ENCODE measurements around the gene UPP1. TPM values are rescaled to one million over a fixed set of nuclear protein-coding genes. Genes with fewer than 3 reads are reported as not detected.

Gene UPP1
- total RNA-seq, 1 donor from 2014 or later: 79.8 TPM

DNA sequence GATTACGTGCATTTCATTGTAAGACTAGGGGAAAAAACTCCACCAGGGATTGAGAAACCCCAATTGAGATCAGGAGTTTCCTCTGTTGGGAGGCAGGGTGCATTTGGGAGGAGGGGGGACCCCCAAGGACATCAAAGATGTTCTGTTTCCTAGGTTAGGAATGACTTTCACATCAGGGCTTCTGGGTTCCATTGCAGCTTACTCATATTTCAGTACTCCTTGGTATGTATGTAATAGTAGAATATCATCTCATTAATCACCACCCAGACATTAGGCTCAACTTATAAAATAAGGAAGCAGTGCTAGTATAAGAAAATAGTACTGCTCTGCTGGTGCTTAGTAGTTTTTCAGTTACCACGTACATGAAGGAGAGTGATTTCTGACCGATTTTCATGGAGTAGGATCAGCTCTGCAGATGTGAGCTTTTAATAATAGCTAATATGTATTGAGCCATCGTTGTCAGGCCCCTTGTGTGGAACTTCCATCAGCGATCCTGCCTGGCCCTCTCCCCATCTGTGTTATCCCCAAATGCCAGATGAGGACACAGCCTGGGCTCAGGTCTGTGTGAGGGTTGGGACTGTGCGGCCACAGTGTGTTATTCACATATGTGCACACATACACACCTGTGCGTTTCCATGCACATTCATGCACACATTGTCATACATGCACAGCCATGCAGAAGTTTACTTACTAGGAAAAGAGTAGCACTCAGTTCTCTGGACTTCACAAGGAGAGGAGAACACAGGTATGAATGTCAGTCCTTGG is 23.5 kb downstream of the UPP1 start:
- intact Hi-C loops (cut with DNase I): loop anchor here (5.0 kb wide), 1 partner anchor 120 kb away; no protein-coding TSS in a partner anchor

GRCh38 chr7:48113275-48113674 is 24.2 kb downstream of the UPP1 start:
- intact Hi-C loops (cut with DNase I): loop anchor here (5.0 kb wide), 1 partner anchor 121 kb away; no protein-coding TSS in a partner anchor
- no peak for DNase-seq (ENCODE audit: extremely low spot score in 2 of 2)
- H3K27ac ChIP-seq: no peak overlapping the region
- no peaks in the 10 kb centered on the region for H3K27me3 ChIP-seq
- H3K9me3 ChIP-seq: no peaks in the 10 kb centered on the region
- no peak overlapping the region for H3K4me3 ChIP-seq
- TF ChIP-seq POLR2A (IDR thresholded peaks at IDR 0.05) (no peak), POLR2AphosphoS5 (IDR thresholded peaks at IDR 0.05; ENCODE audit: insufficient read depth in 1 of 2, low read depth in 1 of 2) (no peak)
- TF ChIP-seq, protein P1, sequence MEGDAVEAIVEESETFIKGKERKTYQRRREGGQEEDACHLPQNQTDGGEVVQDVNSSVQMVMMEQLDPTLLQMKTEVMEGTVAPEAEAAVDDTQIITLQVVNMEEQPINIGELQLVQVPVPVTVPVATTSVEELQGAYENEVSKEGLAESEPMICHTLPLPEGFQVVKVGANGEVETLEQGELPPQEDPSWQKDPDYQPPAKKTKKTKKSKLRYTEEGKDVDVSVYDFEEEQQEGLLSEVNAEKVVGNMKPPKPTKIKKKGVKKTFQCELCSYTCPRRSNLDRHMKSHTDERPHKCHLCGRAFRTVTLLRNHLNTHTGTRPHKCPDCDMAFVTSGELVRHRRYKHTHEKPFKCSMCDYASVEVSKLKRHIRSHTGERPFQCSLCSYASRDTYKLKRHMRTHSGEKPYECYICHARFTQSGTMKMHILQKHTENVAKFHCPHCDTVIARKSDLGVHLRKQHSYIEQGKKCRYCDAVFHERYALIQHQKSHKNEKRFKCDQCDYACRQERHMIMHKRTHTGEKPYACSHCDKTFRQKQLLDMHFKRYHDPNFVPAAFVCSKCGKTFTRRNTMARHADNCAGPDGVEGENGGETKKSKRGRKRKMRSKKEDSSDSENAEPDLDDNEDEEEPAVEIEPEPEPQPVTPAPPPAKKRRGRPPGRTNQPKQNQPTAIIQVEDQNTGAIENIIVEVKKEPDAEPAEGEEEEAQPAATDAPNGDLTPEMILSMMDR (IDR thresholded peaks at IDR 0.05): no peak
- H3K4me1 ChIP-seq: no peaks in the 10 kb centered on the region
- H3K36me3 ChIP-seq: peaks cover 0 to under 1% of the 10 kb centered on the region in 2 donors

More for the DNA sequence above, 23.5 kb downstream of the UPP1 start:
- Histone ChIP-seq H3K36me3 (peaks cover 0 to 7% of the 10 kb centered on the region in 2 donors), H3K27ac (no peak overlapping the region), H3K4me1 (no peaks in the 10 kb centered on the region), H3K4me3 (no peak overlapping the region), H3K27me3 (no peaks in the 10 kb centered on the region), H3K9me3 (no peaks in the 10 kb centered on the region)
- TF ChIP-seq POLR2A (IDR thresholded peaks at IDR 0.05) (no peak), POLR2AphosphoS5 (IDR thresholded peaks at IDR 0.05; ENCODE audit: insufficient read depth in 1 of 2, low read depth in 1 of 2) (no peak)
- TF ChIP-seq, protein P1 (IDR thresholded peaks at IDR 0.05): no peak
- no peak for DNase-seq (ENCODE audit: extremely low spot score in 2 of 2)

GRCh38 chr7:48114115-48114514 is 25.1 kb downstream of the UPP1 start:
- no peaks in the 10 kb centered on the region for H3K27me3 ChIP-seq
- TF ChIP-seq POLR2AphosphoS5 (IDR thresholded peaks at IDR 0.05; ENCODE audit: insufficient read depth in 1 of 2, low read depth in 1 of 2): no peak
- intact Hi-C loops (cut with DNase I): loop anchor here (5.0 kb wide), 1 partner anchor 122 kb away; no protein-coding TSS in a partner anchor
- H3K4me3 ChIP-seq: no peak overlapping the region
- no peak for DNase-seq (ENCODE audit: extremely low spot score in 2 of 2)
- H3K27ac ChIP-seq: no peak overlapping the region
- H3K36me3 ChIP-seq: no peaks in the 10 kb centered on the region
- no peaks in the 10 kb centered on the region for H3K9me3 ChIP-seq
- H3K4me1 ChIP-seq: no peaks in the 10 kb centered on the region

- H3K27me3 ChIP-seq: no peaks in the 10 kb centered on the region
- no peaks in the 10 kb centered on the region for H3K4me1 ChIP-seq
- H3K36me3 ChIP-seq: no peaks in the 10 kb centered on the region
- intact Hi-C loops (cut with DNase I): loop anchor here (5.0 kb wide), 1 partner anchor 122 kb away; no protein-coding TSS in a partner anchor
- no peak overlapping the region for H3K4me3 ChIP-seq
- TF ChIP-seq, protein P1 (IDR thresholded peaks at IDR 0.05): no peak
- TF ChIP-seq POLR2AphosphoS5 (IDR thresholded peaks at IDR 0.05; ENCODE audit: insufficient read depth in 1 of 2, low read depth in 1 of 2) (no peak), POLR2A (IDR thresholded peaks at IDR 0.05) (no peak)
- no peak overlapping the region for H3K27ac ChIP-seq
- no peaks in the 10 kb centered on the region for H3K9me3 ChIP-seq
- no peak for DNase-seq (ENCODE audit: extremely low spot score in 2 of 2)
Measured at GRCh38 chr7:48114589-48114988, 25.5 kb downstream of the UPP1 start.

DNA sequence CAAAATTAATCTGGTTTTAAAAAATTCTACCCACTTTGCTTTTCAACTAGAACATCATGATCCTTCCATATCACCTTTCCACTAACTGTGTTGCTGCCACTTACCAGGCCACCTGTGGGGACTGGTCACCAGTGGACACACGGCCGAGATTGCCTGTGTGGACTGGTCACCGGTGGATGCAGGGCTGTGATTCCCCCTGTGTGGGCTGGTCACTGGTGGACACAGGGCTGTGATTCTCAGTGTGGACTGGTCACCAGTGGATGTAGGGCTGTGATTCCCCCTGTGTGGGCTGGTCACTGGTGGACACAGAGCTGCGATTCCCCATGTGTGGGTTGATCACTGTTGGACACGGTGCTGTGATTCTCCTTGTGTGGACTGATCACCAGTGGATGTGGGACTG is 27.0 kb downstream of the UPP1 start:
- Histone ChIP-seq H3K9me3 (no peaks in the 10 kb centered on the region), H3K36me3 (no peaks in the 10 kb centered on the region), H3K4me3 (no peak overlapping the region), H3K27ac (no peak overlapping the region), H3K27me3 (no peaks in the 10 kb centered on the region), H3K4me1 (no peaks in the 10 kb centered on the region)
- no peak for TF ChIP-seq POLR2AphosphoS5 (IDR thresholded peaks at IDR 0.05; ENCODE audit: insufficient read depth in 1 of 2, low read depth in 1 of 2)
- TF ChIP-seq, protein P1 (IDR thresholded peaks at IDR 0.05): no peak
- TF ChIP-seq POLR2A (IDR thresholded peaks at IDR 0.05): no peak
- no peak for DNase-seq (ENCODE audit: extremely low spot score in 2 of 2)
- intact Hi-C loops (cut with DNase I): no loop called here
